ENCODE measurements around the gene ETFDH. TPM values are rescaled to one million over a fixed set of nuclear protein-coding genes. Genes with fewer than 3 reads are reported as not detected.
A peak's percentile ranks its signal among the peaks of the same experiment; 100 is the strongest.

ETFDH gene
- total and polyA plus RNA-seq, 8 donors: 20.7 to 35.8 (median 25.5) TPM

DNA sequence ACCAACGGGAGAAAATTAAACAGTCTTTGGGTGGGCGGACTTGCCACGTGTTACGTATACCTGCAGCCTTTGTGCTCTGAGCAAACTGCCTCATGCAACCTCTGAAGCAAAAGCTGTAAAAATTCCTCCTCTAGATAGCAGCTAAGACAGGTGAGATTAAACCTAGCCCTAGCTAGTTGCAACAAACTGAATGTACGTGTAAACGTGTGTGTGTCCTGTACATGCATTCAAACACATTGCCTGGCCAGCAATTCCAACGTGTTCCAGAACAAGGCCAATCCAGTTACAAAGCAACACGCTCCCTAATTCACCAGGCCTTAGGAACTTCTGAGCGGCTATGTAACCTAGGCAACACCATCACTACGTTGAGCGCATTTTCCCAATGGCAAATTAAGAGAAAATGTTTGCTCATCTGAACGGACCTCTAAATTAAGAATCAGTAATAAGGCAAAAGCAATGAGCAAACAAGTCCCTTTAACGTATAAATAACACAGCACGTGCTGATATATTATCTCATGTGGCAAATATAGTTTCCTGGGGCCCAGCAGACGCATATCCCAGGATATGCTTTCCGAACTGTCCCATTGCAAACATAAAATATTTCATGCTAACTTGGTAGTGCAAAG is 50.3 kb downstream of the ETFDH start:
- Histone ChIP-seq H3K27ac (peak overlapping the region; percentile 91 to 97), H3K36me3 (peaks cover 0 to 36% of the 10 kb centered on the region in 2 donors), H3K9me3 (no peaks in the 10 kb centered on the region), H3K27me3 (no peaks in the 10 kb centered on the region), H3K4me1 (peaks cover 0 to 22% of the 10 kb centered on the region in 2 donors), H3K4me3 (peak overlapping the region; percentile 50 to 93)
- DNase-seq: peak in 1 of 4 donors; percentile 27
- TF ChIP-seq, protein P1, sequence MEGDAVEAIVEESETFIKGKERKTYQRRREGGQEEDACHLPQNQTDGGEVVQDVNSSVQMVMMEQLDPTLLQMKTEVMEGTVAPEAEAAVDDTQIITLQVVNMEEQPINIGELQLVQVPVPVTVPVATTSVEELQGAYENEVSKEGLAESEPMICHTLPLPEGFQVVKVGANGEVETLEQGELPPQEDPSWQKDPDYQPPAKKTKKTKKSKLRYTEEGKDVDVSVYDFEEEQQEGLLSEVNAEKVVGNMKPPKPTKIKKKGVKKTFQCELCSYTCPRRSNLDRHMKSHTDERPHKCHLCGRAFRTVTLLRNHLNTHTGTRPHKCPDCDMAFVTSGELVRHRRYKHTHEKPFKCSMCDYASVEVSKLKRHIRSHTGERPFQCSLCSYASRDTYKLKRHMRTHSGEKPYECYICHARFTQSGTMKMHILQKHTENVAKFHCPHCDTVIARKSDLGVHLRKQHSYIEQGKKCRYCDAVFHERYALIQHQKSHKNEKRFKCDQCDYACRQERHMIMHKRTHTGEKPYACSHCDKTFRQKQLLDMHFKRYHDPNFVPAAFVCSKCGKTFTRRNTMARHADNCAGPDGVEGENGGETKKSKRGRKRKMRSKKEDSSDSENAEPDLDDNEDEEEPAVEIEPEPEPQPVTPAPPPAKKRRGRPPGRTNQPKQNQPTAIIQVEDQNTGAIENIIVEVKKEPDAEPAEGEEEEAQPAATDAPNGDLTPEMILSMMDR (IDR thresholded peaks at IDR 0.05): no peak
- peak; percentile 73 for ATAC-seq
- intact Hi-C loops (cut with DNase I): no loop called here

DNA sequence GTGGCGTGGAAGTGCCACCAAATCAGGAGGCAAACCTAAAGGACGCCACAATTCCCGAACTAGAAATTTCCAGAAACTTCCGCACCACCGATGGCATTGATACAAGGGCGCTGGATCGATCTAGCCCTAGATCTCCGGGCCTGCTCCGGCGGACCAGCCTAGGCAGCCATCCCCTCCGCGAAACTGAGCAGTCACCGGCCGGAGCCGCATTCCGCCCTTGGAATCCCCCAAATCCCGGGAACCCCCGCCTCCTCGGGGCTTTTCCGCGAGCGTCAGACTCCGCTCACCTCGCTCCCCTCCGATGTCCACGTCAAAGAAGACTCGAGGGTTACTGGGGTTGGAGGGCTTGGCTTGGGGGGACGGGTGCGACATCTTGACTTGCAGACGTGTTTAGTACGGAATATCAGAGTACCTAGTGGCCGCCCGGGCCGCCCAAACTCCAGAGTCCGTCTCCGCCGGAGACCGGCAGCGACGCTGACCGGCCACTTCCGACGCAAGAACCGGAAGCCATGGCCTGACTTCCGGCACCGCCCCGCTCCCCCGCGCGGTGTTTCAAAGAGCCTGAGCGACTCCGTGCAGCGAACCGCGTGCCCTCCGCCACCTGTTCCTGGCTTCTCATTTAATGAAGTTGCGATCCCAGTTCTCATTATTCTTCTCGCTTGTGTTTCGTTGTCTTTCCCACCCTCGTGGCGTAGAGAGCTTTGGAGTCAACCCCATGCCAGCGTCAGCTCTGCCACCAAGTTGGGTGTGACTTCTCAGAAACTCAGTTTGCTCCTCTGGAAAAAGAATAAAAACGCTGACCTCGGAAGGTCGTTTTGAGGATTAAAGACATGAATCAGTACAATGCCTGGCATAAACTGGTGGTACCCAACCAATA is 51.1 kb downstream of the ETFDH start, which contains the start of gene PPID:
PPID (minus strand) TSS at position 480 of the 877 bp plus-strand sequence; CDS start at position 372, 108 bp downstream.
- H3K4me3 ChIP-seq: peak within 1 kb of the TSS; percentile 50 to 93
- no peaks in the 10 kb centered on the region for H3K9me3 ChIP-seq
- no peaks in the 10 kb centered on the region for H3K27me3 ChIP-seq
- ATAC-seq (peak; percentile 99), DNase-seq (peak; percentile 84 to 97 (median 88))
- H3K27ac ChIP-seq: peak within 1 kb of the TSS; percentile 91 to 97
- H3K36me3 ChIP-seq: peaks cover 0 to 29% of the 10 kb centered on the region in 2 donors
- H3K4me1 ChIP-seq: peaks cover 0 to 22% of the 10 kb centered on the region in 2 donors
- intact Hi-C loops (cut with DNase I): no loop called here
- TF ChIP-seq, protein P1 (IDR thresholded peaks at IDR 0.05): no peak

DNA sequence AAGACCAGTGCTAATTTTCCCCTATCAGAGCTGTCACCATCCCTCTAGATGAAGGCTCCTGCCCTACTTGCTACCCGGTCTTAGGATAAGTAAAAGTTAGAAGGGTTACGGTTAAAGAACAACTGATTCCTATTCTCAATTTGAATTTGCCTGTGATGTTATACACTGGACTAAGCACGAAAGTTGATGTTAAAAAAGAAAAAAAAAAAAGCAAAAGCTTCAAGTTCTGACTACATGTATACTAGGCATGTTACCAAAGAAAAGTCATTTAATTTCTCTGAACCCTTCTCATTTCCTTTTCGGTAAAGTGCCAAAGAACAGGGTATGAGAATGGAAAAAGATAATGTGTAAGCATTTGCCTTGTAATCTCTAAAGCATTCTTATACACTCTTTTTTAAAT is 52.5 kb downstream of the ETFDH start:
- no peaks in the 10 kb centered on the region for H3K9me3 ChIP-seq
- ATAC-seq: no peak
- intact Hi-C loops (cut with DNase I): no loop called here

GRCh38 chr4:158726633-158727032 is 54.5 kb downstream of the ETFDH start:
- H3K4me1 ChIP-seq: peaks cover 0 to 19% of the 10 kb centered on the region in 2 donors
- H3K4me3 ChIP-seq: no peak overlapping the region
- intact Hi-C loops (cut with DNase I): no loop called here
- H3K27me3 ChIP-seq: peaks cover 0 to 9% of the 10 kb centered on the region in 2 donors
- ATAC-seq (no peak), DNase-seq (no peak)
- TF ChIP-seq, protein P1 (IDR thresholded peaks at IDR 0.05): no peak
- no peak overlapping the region for H3K27ac ChIP-seq
- no peaks in the 10 kb centered on the region for H3K9me3 ChIP-seq
- no peaks in the 10 kb centered on the region for H3K36me3 ChIP-seq

More for the DNA sequence above, 52.5 kb downstream of the ETFDH start:
- H3K27me3 ChIP-seq: peaks cover 0 to 8% of the 10 kb centered on the region in 2 donors
- TF ChIP-seq, protein P1 (IDR thresholded peaks at IDR 0.05): no peak
- no peak for DNase-seq
- H3K4me1 ChIP-seq: peaks cover 0 to 22% of the 10 kb centered on the region in 2 donors
- H3K27ac ChIP-seq: no peak overlapping the region
- H3K4me3 ChIP-seq: no peak overlapping the region
- H3K36me3 ChIP-seq: peaks cover 0 to 14% of the 10 kb centered on the region in 2 donors

DNA sequence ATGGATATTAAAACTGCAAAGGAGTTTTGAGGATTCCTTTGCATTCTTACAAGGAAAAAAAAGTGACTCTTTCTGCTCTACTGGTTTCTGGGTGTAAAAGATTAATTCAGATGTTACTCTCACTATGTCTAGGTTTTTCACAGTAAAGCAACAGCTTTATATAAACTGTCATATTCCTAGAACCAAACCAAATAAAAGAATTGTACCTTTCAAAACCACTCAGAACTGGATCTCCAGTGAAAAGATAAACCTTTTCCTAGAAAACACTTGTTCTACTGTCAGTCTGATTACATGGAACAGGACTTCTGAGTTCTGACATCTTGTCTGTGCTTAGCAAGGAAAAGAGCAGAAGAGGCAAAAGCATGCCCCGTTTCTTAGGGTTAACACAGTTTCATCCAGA is 56.1 kb downstream of the ETFDH start:
- Histone ChIP-seq H3K27ac (no peak overlapping the region), H3K36me3 (no peaks in the 10 kb centered on the region), H3K4me1 (peaks cover 0 to 10% of the 10 kb centered on the region in 2 donors), H3K9me3 (no peaks in the 10 kb centered on the region), H3K4me3 (no peak overlapping the region), H3K27me3 (peaks cover 0 to 9% of the 10 kb centered on the region in 2 donors)
- TF ChIP-seq, protein P1 (IDR thresholded peaks at IDR 0.05): no peak
- intact Hi-C loops (cut with DNase I): no loop called here
- ATAC-seq: no peak
- DNase-seq: no peak

All from left lung (tissue), 10 donors.